ENCODE data around the gene CACNA1B. TPM values are rescaled to one million over a fixed set of nuclear protein-coding genes. Genes with fewer than 3 reads are reported as not detected.

Gene CACNA1B
- total RNA-seq, 1 donor from 2014 or later: 3.1 TPM

- Mint-ChIP-seq H3K4me3 (no peak overlapping the region), H3K4me1 (no peaks in the 10 kb centered on the region), H3K27ac (ENCODE audit: unreplicated experiment) (no peak overlapping the region), H3K27me3 (ENCODE audit: low read depth) (peaks cover 83% of the 10 kb centered on the region), H3K9me3 (peaks cover 4% of the 10 kb centered on the region), H3K36me3 (ENCODE audit: low read depth) (no peaks in the 10 kb centered on the region)
- no peak for TF ChIP-seq CTCF (conservative IDR thresholded peaks at IDR 0.05)
- no peak for DNase-seq (ENCODE audit: low read depth, low spot score)
Observed at GRCh38 chr9:138028596-138028995, 151.0 kb downstream of the CACNA1B start.

GRCh38 chr9:138031186-138031585 is 153.6 kb downstream of the CACNA1B start:
- no peaks in the 10 kb centered on the region for H3K4me1 Mint-ChIP-seq
- no peak overlapping the region for H3K4me3 Mint-ChIP-seq
- no peak for TF ChIP-seq CTCF (conservative IDR thresholded peaks at IDR 0.05)
- H3K27me3 Mint-ChIP-seq (ENCODE audit: low read depth): peaks cover 62% of the 10 kb centered on the region
- H3K36me3 Mint-ChIP-seq (ENCODE audit: low read depth): no peaks in the 10 kb centered on the region
- no peak for DNase-seq (ENCODE audit: low read depth, low spot score)
- peaks cover 4% of the 10 kb centered on the region for H3K9me3 Mint-ChIP-seq
- no peak overlapping the region for H3K27ac Mint-ChIP-seq (ENCODE audit: unreplicated experiment)

GRCh38 chr9:138033950-138034349 is 156.4 kb downstream of the CACNA1B start:
- H3K27me3 Mint-ChIP-seq (ENCODE audit: low read depth): peaks cover 43% of the 10 kb centered on the region
- H3K27ac Mint-ChIP-seq (ENCODE audit: unreplicated experiment): no peak overlapping the region
- no peak for DNase-seq (ENCODE audit: low read depth, low spot score)
- no peaks in the 10 kb centered on the region for H3K4me1 Mint-ChIP-seq
- H3K36me3 Mint-ChIP-seq (ENCODE audit: low read depth): no peaks in the 10 kb centered on the region
- H3K4me3 Mint-ChIP-seq: no peak overlapping the region
- TF ChIP-seq CTCF (conservative IDR thresholded peaks at IDR 0.05): no peak
- H3K9me3 Mint-ChIP-seq: peaks cover 4% of the 10 kb centered on the region

GRCh38 chr9:138037140-138037539 is 159.6 kb downstream of the CACNA1B start:
- TF ChIP-seq CTCF (conservative IDR thresholded peaks at IDR 0.05): no peak
- Mint-ChIP-seq H3K9me3 (peaks cover 4% of the 10 kb centered on the region), H3K4me1 (no peaks in the 10 kb centered on the region), H3K36me3 (ENCODE audit: low read depth) (no peaks in the 10 kb centered on the region), H3K27me3 (ENCODE audit: low read depth) (peaks cover 16% of the 10 kb centered on the region), H3K27ac (ENCODE audit: unreplicated experiment) (no peak overlapping the region), H3K4me3 (no peak overlapping the region)
- no peak for DNase-seq (ENCODE audit: low read depth, low spot score)

- Mint-ChIP-seq H3K27ac (ENCODE audit: unreplicated experiment) (no peak overlapping the region), H3K27me3 (ENCODE audit: low read depth) (peaks cover 6% of the 10 kb centered on the region), H3K4me1 (no peaks in the 10 kb centered on the region)
Observed at GRCh38 chr9:138038244-138038671, 160.7 kb downstream of the CACNA1B start.

More at GRCh38 chr9:138038244-138038671, 160.7 kb downstream of the CACNA1B start:
- Mint-ChIP-seq H3K36me3 (ENCODE audit: low read depth) (no peaks in the 10 kb centered on the region), H3K9me3 (no peaks in the 10 kb centered on the region), H3K4me3 (no peak overlapping the region)
- TF ChIP-seq CTCF (conservative IDR thresholded peaks at IDR 0.05): no peak
- DNase-seq (ENCODE audit: low read depth, low spot score): no peak

All from neural crest cell (in vitro differentiated cells).